H1 (cell line): ENCODE data around the gene AZI2. TPM values are rescaled to one million over a fixed set of nuclear protein-coding genes. Genes with fewer than 3 reads are reported as not detected.

ENCODE experiments used
- CTCF ChIA-PET: fragments of 300-600 bp; sonication (Branson Sonifier 250); formaldehyde crosslinking; loops from one replicate; lab custom pipeline; 2021; ENCODE audit not compliant: partially characterized antibody; lab: Charles Lee
- POLR2A ChIA-PET: fragments of 300-600 bp; sonication (Branson Sonifier 250); formaldehyde crosslinking; loops from one replicate; lab custom pipeline; 2021; ENCODE audit warnings: inconsistent platforms; ENCODE audit not compliant: partially characterized antibody; lab: Charles Lee
- DNase-seq, 2 experiments: peaks; one replicate each; pipeline versions ENCODE4 v3.0.0 to v3.0.0-alpha.2; 2010 to 2022; ENCODE audit warnings: low spot score in 2 of 2, low read depth in 1 of 2, mixed read lengths in 1 of 2
- FAIRE-seq: peaks from 2 replicates; lab custom pipeline; 2011; peaks lifted over from hg19 to GRCh38; lab: Jason Lieb, UNC
- H2AFZ ChIP-seq: 2 replicates; pipeline ENCODE4 v1.8.1; 2012; ENCODE audit warnings: low read length, inconsistent platforms
- H2AK5ac ChIP-seq: 2 replicates; pipeline ENCODE4 v1.6.1; 2013; ENCODE audit warnings: low read depth, low read length
- H2BK120ac ChIP-seq: replicated peaks from 2 replicates; pipeline ENCODE3; 2013; ENCODE audit warnings: low read depth, low read length, inconsistent platforms
- H2BK12ac ChIP-seq: 2 replicates; pipeline ENCODE4 v1.6.1; 2013; ENCODE audit warnings: low read depth, low read length
- H2BK15ac ChIP-seq: 2 replicates; pipeline ENCODE4 v1.6.1; 2013; ENCODE audit warnings: low read length
- H2BK20ac ChIP-seq: 2 replicates; pipeline ENCODE4 v1.6.1; 2013; ENCODE audit warnings: low read length
- H2BK5ac ChIP-seq: 2 replicates; pipeline ENCODE4 v1.6.1; 2013; ENCODE audit warnings: low read depth, low read length
- H3K14ac ChIP-seq: 2 replicates; pipeline ENCODE4 v1.6.1; 2013; ENCODE audit warnings: inconsistent platforms; ENCODE audit not compliant: insufficient read length
- H3K18ac ChIP-seq: 2 replicates; pipeline ENCODE4 v1.6.1; 2013; ENCODE audit warnings: low read length; ENCODE audit errors: extremely low read depth
- H3K23ac ChIP-seq: 2 replicates; pipeline ENCODE4 v1.6.1; 2013; ENCODE audit warnings: inconsistent platforms; ENCODE audit not compliant: insufficient read length
- H3K23me2 ChIP-seq: 2 replicates; pipeline ENCODE4 v1.6.1; 2013; ENCODE audit warnings: low read depth, low read length
- H3K27ac ChIP-seq: 2 replicates; pipeline ENCODE4 v1.6.1; 2011; ENCODE audit warnings: low read depth, low read length, inconsistent platforms
- H3K27me3 ChIP-seq, 4 experiments: replicated peaks in 1 of 4; 1 replicate in 1 of 4; 2 replicates in 3 of 4; pipeline versions ENCODE4 v1.6.1 to v1.8.1; 2011 to 2013; ENCODE audit warnings: low read length in 3 of 4, mild to moderate bottlenecking in 3 of 4, inconsistent platforms in 2 of 4, mixed read lengths in 2 of 4, moderate library complexity in 1 of 4; ENCODE audit not compliant: control insufficient read depth in 3 of 4, insufficient read depth in 3 of 4; ENCODE audit errors: extremely low read depth in 1 of 4
- H3K36me3 ChIP-seq, 4 experiments: 2 replicates each; pipeline versions ENCODE4 v1.6.1 to v1.8.1; 2011 to 2013; ENCODE audit warnings: mild to moderate bottlenecking in 4 of 4, low read length in 3 of 4, moderate library complexity in 2 of 4, control low read depth in 1 of 4, inconsistent platforms in 1 of 4; ENCODE audit not compliant: insufficient read depth in 4 of 4, control insufficient read depth in 2 of 4
- H3K4ac ChIP-seq: replicated peaks from 2 replicates; pipeline ENCODE3; 2013; ENCODE audit warnings: low read length, low read depth, mixed read lengths, inconsistent platforms; ENCODE audit not compliant: insufficient read length
- H3K4me1 ChIP-seq, 4 experiments: replicated peaks in 1 of 4; 1 replicate in 1 of 4; 2 replicates in 3 of 4; pipeline versions ENCODE4 v1.6.1 to v1.8.1; 2011 to 2013; ENCODE audit warnings: low read length in 3 of 4, inconsistent platforms in 2 of 4, mixed read lengths in 1 of 4; ENCODE audit not compliant: insufficient read depth in 4 of 4, control insufficient read depth in 3 of 4
- H3K4me2 ChIP-seq, 2 experiments: 2 replicates each; pipeline versions ENCODE4 v1.6.1 to v1.8.1; 2011 to 2013; ENCODE audit warnings: low read depth in 2 of 2, low read length in 2 of 2, control low read depth in 1 of 2, inconsistent platforms in 1 of 2, mild to moderate bottlenecking in 1 of 2; ENCODE audit not compliant: insufficient read depth in 1 of 2
- H3K4me3 ChIP-seq, 4 experiments: fragments of 200-600, 300-600 bp in 1 of 4; sonication (generic), shearing (Covaris generic), sonication (Bioruptor Twin) in 1 of 4; 2 replicates each; pipeline versions ENCODE4 v1.5.1 to v1.8.1; 2011 to 2016; ENCODE audit warnings: low read length in 4 of 4, low read depth in 3 of 4, control low read depth in 2 of 4, inconsistent platforms in 2 of 4, mild to moderate bottlenecking in 2 of 4, mixed read lengths in 1 of 4, moderate library complexity in 1 of 4; ENCODE audit not compliant: insufficient read depth in 2 of 4; ENCODE audit errors: extremely low read depth in 1 of 4
- H3K56ac ChIP-seq: replicated peaks from 2 replicates; pipeline ENCODE3; 2013; ENCODE audit warnings: low read depth, mild to moderate bottlenecking, mixed read lengths, low read length, inconsistent platforms; ENCODE audit not compliant: insufficient read length
- H3K79me1 ChIP-seq: 2 replicates; pipeline ENCODE4 v1.6.1; 2013; ENCODE audit warnings: low read depth, low read length, control low read depth
- H3K79me2 ChIP-seq, 2 experiments: 2 replicates each; pipeline versions ENCODE4 v1.6.1 to v1.8.1; 2012 to 2013; ENCODE audit warnings: low read length in 2 of 2, mild to moderate bottlenecking in 2 of 2, inconsistent platforms in 1 of 2; ENCODE audit not compliant: insufficient read depth in 2 of 2, control insufficient read depth in 1 of 2
- H3K9ac ChIP-seq, 4 experiments: replicated peaks in 1 of 4; 1 replicate in 1 of 4; 2 replicates in 3 of 4; pipeline versions ENCODE4 v1.6.1 to v1.8.1; 2011 to 2013; ENCODE audit warnings: low read depth in 3 of 4, low read length in 3 of 4, control low read depth in 2 of 4, mild to moderate bottlenecking in 2 of 4, moderate library complexity in 2 of 4, inconsistent platforms in 1 of 4; ENCODE audit errors: extremely low read depth in 1 of 4
- H3K9me3 ChIP-seq, 2 experiments: 2 replicates each; pipeline versions ENCODE4 v1.6.1 to v1.8.1; 2012 to 2013; ENCODE audit warnings: mild to moderate bottlenecking in 2 of 2, moderate library complexity in 2 of 2, control low read depth in 1 of 2, inconsistent platforms in 1 of 2, low read depth in 1 of 2, low read length in 1 of 2, mixed read lengths in 1 of 2; ENCODE audit not compliant: insufficient read depth in 2 of 2
- H4K20me1 ChIP-seq, 2 experiments: replicated peaks in 1 of 2; 2 replicates each; pipeline versions ENCODE3 to v1.8.1; 2011 to 2013; ENCODE audit warnings: inconsistent platforms in 2 of 2, low read length in 2 of 2, mild to moderate bottlenecking in 1 of 2; ENCODE audit not compliant: insufficient read depth in 2 of 2, control insufficient read depth in 1 of 2
- H4K5ac ChIP-seq: 2 replicates; pipeline ENCODE4 v1.6.1; 2013; ENCODE audit warnings: low read length, low read depth, mixed read lengths, inconsistent platforms; ENCODE audit not compliant: insufficient read length
- H4K8ac ChIP-seq: 2 replicates; pipeline ENCODE4 v1.8.0; 2013; ENCODE audit warnings: mild to moderate bottlenecking, moderate library complexity, low read length, inconsistent platforms; ENCODE audit not compliant: insufficient read depth; ENCODE audit errors: extremely low read depth
- H4K91ac ChIP-seq: replicated peaks from 2 replicates; pipeline ENCODE3; 2013; ENCODE audit warnings: low read length, mixed read lengths, inconsistent platforms; ENCODE audit not compliant: insufficient read length
- GABPA ChIP-seq: IDR thresholded peaks from 2 replicates; pipeline ENCODE4 v1.6.1; 2011; ENCODE audit warnings: mild to moderate bottlenecking, low read length, moderate library complexity, borderline replicate concordance; ENCODE audit not compliant: insufficient read depth
- HDAC2 ChIP-seq, 2 experiments: fragments of 300-600 bp in 1 of 2; sonication (generic) in 1 of 2; IDR thresholded peaks; 2 replicates each; pipeline ENCODE4 v1.6.1; 2011 to 2012; ENCODE audit warnings: low read depth in 2 of 2, low read length in 2 of 2, mild to moderate bottlenecking in 2 of 2, moderate library complexity in 2 of 2, borderline replicate concordance in 1 of 2, inconsistent platforms in 1 of 2
- NRF1 ChIP-seq: IDR thresholded peaks from 2 replicates; pipeline ENCODE4 v1.6.1; 2011; ENCODE audit warnings: mild to moderate bottlenecking, low read depth, low read length, improper control_type of control experiment
- PHF8 ChIP-seq: fragments of 200-600 bp; sonication (generic); conservative IDR thresholded peaks from 2 replicates; pipeline ENCODE4 v1.7.1; 2012; ENCODE audit warnings: low read depth, mild to moderate bottlenecking, inconsistent platforms, low read length, moderate library complexity
- SIN3A ChIP-seq, 2 experiments: IDR thresholded peaks in 1 of 2; conservative IDR thresholded peaks in 1 of 2; 2 replicates each; pipeline ENCODE4 v1.6.1; 2011 to 2012; ENCODE audit warnings: low read length in 2 of 2, improper control_type of control experiment in 1 of 2, low read depth in 1 of 2, mild to moderate bottlenecking in 1 of 2
- SRF ChIP-seq: IDR thresholded peaks from 2 replicates; pipeline ENCODE4 v1.6.1; 2011; ENCODE audit warnings: mild to moderate bottlenecking, low read depth, low read length, moderate library complexity
- SUZ12 ChIP-seq: fragments of 200-600 bp; sonication (generic); IDR thresholded peaks from 2 replicates; pipeline ENCODE4 v1.6.1; 2012; ENCODE audit warnings: mild to moderate bottlenecking, inconsistent platforms, low read length, moderate library complexity, mixed read lengths
- TEAD4 ChIP-seq: IDR thresholded peaks from 2 replicates; pipeline ENCODE4 v1.6.1; 2012; ENCODE audit warnings: low read depth, low read length, inconsistent platforms, mixed read lengths
- polyA plus RNA-seq, 7 experiments: library from polyadenylated mRNA; depleted of rRNA in 3 of 7; stranded (reverse) in 5 of 7; unstranded in 2 of 7; fragments of >200 nt in 5 of 7; fragments of 200-250 nt in 2 of 7; gene quantifications; 1 replicate in 5 of 7; 2 replicates in 1 of 7; 4 replicates in 1 of 7; pipeline versions ENCODE4 v1.2.1 to v1.2.3, GENCODE V29; 2011 to 2013; ENCODE audit warnings: missing spikeins in 2 of 7, mixed read lengths in 2 of 7
- total RNA-seq: library from RNA; stranded (reverse); fragmentation: NEBNext Ultra II Directional; extraction: Animal tissue kit (Norgen Biotek cat#: 25700); gene quantifications from 2 replicates; pipeline ENCODE4 v1.2.1, GENCODE V29; 2021
- TF ChIP-seq, protein P1 (sequence below): IDR thresholded peaks from 2 replicates; pipeline ENCODE4 v1.6.1; 2012; ENCODE audit warnings: low read length, inconsistent platforms
- TF ChIP-seq, protein P2 (sequence below): IDR thresholded peaks from 2 replicates; pipeline ENCODE4 v1.6.1; 2012; ENCODE audit warnings: inconsistent platforms
- TF ChIP-seq, protein P3 (sequence below): IDR thresholded peaks from 2 replicates; pipeline ENCODE4 v1.6.1; 2012; ENCODE audit warnings: inconsistent platforms

The AZI2 gene
- total and polyA plus RNA-seq, 2 of the 8 experiments (the other 6 are each of a cell fraction or from before 2014, with no cell fraction given), result 17.4 to 39.2 TPM

DNA sequence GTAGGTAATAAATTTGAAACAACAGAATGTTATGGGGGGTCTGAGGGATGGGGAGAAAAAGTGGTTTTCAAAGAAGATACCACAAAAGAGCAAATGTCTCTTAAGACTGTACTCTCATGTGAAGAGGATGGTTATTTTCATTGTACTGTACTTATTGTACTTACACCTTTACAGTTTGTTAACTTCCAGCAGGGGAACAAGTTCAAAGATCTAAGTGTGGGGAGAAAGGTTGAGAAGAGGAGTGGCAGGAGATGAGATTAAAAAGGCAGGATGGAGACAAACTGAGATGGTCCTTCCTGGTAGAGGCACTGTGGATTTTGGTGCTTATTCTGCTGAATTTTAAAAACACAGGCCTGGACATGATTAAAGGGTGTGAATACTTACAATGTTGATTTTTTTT is 5.5 kb downstream of the AZI2 start:
- Histone ChIP-seq H3K4ac (no peak overlapping the region), H4K5ac (no peak overlapping the region), H3K4me1 (peaks cover 0 to 2% (median 0%) of the 10 kb centered on the region in 4 experiments; a peak in 1 of 7 replicates), H4K8ac (no peak overlapping the region), H4K20me1 (peaks cover 0 to 2% of the 10 kb centered on the region in 2 experiments), H2AFZ (no peak overlapping the region), H3K23me2 (peaks cover 2% of the 10 kb centered on the region; the same call in 1 of the 2 replicates), H3K79me1 (no peaks in the 10 kb centered on the region), H2BK5ac (no peak overlapping the region), H3K9me3 (no peaks in the 10 kb centered on the region), H3K4me2 (no peak overlapping the region), H3K18ac (no peak overlapping the region), H3K36me3 (peaks cover 0 to 9% (median under 1%) of the 10 kb centered on the region in 4 experiments; a peak in 2 of 8 replicates), H3K4me3 (no peak overlapping the region), H2AK5ac (no peak overlapping the region), H2BK15ac (no peak overlapping the region), H4K91ac (no peak overlapping the region)
- DNase-seq, result no peak
- CTCF ChIA-PET, result no interaction called here
- no peak for FAIRE-seq
- TF ChIP-seq SUZ12 (no peak), HDAC2 (IDR thresholded peaks at IDR 0.05; ENCODE audit: borderline replicate concordance in 1 of 2, low read depth in 2 of 2, low read length in 2 of 2) (no peak), SIN3A (conservative IDR thresholded peaks at IDR 0.05 in 1 of 2, IDR thresholded peaks at IDR 0.05 in 1 of 2; ENCODE audit: low read depth in 1 of 2, low read length in 2 of 2) (no peak), GABPA (no peak), TEAD4 (no peak), NRF1 (no peak), SRF (no peak), PHF8 (no peak)
- TF ChIP-seq, protein P1, sequence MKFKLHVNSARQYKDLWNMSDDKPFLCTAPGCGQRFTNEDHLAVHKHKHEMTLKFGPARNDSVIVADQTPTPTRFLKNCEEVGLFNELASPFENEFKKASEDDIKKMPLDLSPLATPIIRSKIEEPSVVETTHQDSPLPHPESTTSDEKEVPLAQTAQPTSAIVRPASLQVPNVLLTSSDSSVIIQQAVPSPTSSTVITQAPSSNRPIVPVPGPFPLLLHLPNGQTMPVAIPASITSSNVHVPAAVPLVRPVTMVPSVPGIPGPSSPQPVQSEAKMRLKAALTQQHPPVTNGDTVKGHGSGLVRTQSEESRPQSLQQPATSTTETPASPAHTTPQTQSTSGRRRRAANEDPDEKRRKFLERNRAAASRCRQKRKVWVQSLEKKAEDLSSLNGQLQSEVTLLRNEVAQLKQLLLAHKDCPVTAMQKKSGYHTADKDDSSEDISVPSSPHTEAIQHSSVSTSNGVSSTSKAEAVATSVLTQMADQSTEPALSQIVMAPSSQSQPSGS, result no peak
- TF ChIP-seq, protein P2, sequence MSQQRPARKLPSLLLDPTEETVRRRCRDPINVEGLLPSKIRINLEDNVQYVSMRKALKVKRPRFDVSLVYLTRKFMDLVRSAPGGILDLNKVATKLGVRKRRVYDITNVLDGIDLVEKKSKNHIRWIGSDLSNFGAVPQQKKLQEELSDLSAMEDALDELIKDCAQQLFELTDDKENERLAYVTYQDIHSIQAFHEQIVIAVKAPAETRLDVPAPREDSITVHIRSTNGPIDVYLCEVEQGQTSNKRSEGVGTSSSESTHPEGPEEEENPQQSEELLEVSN, result no peak
- TF ChIP-seq, protein P3, sequence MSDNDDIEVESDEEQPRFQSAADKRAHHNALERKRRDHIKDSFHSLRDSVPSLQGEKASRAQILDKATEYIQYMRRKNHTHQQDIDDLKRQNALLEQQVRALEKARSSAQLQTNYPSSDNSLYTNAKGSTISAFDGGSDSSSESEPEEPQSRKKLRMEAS, result no peak
- TF ChIP-seq, all 59 proteins: peak for 0
- H3K27ac ChIP-seq, result no peak overlapping the region
- peak overlapping the region; percentile 19 for H3K56ac ChIP-seq
- peaks cover 0 to 44% of the 10 kb centered on the region in 2 experiments; a peak in 2 of 4 replicates for H3K79me2 ChIP-seq
- H3K14ac ChIP-seq, result no peak overlapping the region
- POLR2A ChIA-PET, result no interaction called here
- no peak overlapping the region for H3K23ac ChIP-seq
- no peaks in the 10 kb centered on the region for H3K27me3 ChIP-seq
- no peak overlapping the region for H2BK20ac ChIP-seq
- no peak overlapping the region for H2BK12ac ChIP-seq
- H2BK120ac ChIP-seq, result no peak overlapping the region
- H3K9ac ChIP-seq, result no peak overlapping the region
